Myometrial cell (primary cell): ENCODE data around the gene BATF2. TPM values are rescaled to one million over a fixed set of nuclear protein-coding genes. Genes with fewer than 3 reads are reported as not detected.

Source experiments
- total RNA-seq: library from RNA; depleted of rRNA; stranded (reverse); fragments of >200 nt; gene quantifications from 2 replicates; pipeline ENCODE4 v1.2.3, GENCODE V29; 2015

Gene BATF2, protein sequence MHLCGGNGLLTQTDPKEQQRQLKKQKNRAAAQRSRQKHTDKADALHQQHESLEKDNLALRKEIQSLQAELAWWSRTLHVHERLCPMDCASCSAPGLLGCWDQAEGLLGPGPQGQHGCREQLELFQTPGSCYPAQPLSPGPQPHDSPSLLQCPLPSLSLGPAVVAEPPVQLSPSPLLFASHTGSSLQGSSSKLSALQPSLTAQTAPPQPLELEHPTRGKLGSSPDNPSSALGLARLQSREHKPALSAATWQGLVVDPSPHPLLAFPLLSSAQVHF
- total RNA-seq: 1.2 and 4.9 TPM in 2 replicates

DNA sequence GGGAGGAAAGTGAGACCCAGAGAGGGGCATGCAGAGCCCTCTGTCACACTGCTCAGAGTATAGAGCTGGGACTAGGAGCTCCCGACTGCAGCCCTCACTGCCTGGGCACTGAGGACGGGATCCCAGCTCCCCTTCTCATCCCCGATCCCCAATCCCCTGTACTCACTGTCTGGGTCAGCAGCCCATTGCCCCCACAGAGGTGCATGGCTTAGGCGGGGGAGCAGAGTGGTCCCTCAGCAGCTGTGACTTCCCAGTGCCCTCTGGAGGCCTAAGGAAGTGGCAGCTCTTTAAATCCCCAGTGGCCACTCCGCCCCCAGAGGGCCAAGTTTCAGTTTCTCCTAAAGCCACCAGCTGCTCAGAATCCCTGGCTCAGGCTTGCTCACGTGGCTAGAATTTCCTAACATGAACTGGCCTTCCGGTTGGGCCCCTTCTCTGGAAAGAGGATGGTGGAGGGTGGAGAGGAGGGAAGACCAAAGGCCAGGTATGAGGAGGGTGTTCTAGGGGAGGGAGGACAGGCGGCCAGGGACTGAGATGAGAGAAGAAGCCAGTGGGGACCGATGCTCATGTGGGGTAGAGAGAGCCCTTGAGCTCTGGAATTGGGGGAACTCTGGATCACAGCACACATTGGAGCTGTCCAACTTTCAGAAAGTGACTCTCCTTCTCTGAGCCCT lies at the start of gene BATF2:
BATF2 (minus strand) TSS at position 262 of the 671 bp plus-strand sequence; CDS start at position 205, 57 bp downstream.

DNA sequence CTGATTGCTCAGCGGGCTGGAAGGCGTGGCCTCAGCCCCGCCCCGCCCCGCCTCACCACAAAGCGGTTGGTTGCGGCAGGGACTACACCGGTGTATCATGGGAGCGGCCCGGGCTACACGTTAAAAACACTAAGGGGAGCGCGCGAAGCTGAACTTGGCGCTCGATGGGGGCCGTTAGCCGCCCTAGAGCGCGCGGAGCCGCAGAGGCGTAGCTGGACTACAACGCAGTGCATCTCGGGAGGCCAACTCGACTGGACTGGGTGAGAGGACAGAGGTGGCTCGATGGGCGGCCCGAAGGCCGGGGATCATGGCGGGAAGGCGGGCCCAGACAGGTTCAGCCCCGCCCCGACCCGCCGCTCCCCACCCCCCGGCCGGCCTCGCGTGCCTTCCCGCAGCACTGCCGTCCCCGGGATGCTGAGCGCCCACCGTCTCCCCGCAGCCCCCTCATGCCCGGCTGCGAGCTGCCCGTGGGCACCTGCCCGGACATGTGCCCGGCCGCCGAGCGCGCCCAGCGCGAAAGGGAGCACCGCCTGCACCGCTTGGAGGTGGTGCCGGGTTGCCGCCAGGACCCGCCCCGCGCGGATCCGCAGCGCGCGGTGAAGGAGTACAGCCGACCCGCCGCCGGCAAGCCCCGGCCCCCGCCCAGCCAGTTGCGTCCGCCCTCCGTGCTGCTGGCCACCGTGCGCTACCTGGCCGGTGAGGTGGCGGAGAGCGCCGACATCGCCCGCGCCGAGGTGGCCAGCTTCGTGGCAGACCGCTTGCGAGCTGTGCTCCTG lies 44.3 kb upstream of the BATF2 start, which contains the start of gene SAC3D1:
SAC3D1 (plus strand) TSS at position 364 of the 776 bp plus-strand sequence; CDS start at position 447, 83 bp downstream.

DNA sequence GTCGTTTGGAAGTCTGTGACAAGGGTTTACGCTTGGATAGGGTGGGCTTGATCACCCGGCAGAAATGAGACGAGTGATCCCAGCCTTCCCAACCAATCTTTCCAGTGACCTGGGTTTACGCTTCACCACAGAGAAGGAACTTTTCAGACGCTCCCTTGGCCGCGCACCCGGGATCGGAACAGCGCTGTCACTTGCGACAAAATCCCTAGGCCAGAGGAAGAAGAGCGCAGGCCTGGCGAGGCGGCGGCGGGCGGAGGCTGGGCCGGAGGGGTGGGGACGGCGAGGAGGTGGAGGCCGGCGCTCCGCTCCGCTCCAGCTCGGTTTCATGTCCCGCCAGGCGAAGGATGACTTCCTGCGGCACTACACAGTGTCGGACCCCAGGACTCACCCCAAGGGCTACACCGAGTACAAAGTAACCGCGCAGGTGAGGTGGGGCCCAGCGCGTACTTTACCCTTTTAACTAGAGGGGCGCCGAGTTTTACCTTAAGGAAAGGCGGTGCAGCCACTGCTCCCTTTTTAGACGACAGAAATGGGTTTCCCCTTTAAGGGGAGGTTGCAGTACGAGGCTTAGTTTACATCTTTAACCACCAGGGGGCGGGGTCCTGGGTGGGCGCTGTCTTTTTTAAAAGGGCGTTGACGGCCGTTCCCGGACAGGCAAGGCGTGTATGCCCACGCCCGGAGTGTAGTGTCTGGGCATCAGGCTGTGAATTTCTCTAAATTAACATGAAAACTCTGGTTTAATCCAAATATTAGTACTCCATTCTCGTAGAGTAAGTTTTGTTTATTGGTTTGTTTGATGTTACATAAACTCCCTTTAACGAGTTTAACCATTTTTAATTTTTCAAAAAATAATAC lies 30.7 kb upstream of the BATF2 start, which contains the start of gene SNX15:
SNX15 (plus strand) TSS at position 227 of the 855 bp plus-strand sequence; CDS start at position 326, 99 bp downstream.

DNA sequence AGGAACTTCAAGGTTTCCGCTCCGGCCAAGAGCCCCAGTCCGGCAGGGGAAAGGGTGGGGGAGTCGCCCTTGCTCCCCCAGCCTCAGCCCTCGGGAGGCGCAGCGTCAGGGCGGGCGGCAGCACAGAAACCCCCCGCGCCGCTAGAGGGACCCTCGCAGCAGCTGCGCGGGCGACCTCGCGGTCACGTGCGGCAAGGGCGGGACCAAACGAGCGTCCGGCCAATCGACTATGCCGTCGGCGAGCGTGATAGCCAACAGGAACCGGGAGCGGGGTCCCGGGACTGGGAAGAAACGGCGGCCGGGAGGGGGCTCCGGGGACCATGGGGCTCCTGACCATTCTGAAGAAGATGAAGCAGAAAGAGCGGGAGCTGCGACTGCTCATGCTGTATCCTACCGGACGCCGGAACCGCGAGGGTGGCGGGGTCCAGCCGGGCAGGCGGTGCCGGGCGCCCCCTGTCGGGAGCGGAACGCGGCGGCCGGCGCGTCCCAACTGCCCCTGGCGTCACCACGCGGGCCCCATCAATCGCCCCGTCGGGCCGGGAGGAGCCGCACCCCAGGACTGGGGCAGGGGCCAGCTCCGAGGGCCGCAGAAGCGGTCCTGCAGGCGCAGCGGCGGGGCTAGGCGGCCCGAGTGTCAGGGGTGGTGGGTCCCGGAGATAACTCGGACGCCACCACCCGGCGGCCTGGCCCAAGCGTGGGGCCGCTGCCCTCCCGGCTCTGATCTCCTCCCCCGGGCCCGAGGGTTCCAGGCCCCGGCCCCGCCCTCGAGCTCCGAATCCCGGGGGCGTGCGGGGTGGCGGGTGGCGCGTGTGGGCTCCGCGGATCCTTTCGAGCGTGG lies 17.3 kb upstream of the BATF2 start, which contains the start of gene ARL2:
ARL2 (plus strand) TSS at position 273 of the 838 bp plus-strand sequence; CDS start at position 321, 48 bp downstream.

DNA sequence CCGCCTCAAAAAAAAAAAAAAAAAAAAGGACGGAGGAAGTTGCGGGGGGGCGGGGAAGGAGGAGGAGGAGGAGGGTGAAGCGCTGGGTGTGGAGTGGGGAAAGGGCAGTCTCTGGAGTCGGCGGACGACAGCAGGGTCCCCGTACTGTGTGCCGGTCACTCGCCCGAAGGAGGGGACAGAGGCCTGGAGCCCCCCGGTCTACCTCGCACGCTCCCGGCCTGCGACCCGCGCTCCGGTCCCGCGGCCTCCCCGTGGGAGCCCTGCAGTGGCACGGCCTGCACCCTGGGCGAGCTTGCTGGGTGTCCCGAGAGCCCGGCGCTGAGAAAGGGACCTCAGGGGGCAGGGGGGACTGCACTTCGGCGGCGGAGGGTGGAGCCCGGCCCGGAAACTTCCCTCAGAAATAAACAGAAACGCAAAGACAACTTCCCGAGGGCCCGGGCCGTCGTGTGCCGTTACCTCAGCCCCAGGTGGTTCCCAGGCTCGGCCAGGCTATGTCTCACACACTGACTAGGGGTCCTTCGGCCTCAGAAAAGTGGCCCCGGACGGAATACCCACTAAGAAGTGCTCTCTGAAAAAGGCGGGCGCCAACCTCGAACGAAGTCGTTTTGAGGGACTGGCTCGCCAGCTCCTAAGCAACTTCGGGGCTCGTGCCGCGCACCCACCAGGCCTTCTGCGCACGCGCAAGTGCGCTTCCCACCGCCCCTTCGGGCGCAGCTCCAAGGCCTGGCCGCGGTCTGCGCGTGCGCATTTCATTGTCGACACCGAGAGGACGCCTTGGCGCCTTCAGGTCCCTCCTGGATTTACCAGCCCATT lies 25.1 kb downstream of the BATF2 start, which contains the start of gene MAJIN:
MAJIN (minus strand) TSS at position 688 of the 813 bp plus-strand sequence. CDS start 12,703 bp downstream, outside the sequence.

Other genes with a start within 250 kb of the BATF2 start
- 0.18 and 1.2 TPM in 2 replicates for gene PYGM, start 237.0 kb downstream of the BATF2 start, total RNA-seq
- gene SF1, start 218.4 kb downstream of the BATF2 start, total RNA-seq: 93.1 and 124 TPM in 2 replicates
- 20.7 and 40.1 TPM in 2 replicates for gene MAP4K2, start 193.8 kb downstream of the BATF2 start, total RNA-seq
- 21.6 and 23.4 TPM in 2 replicates for gene MEN1, start 186.4 kb downstream of the BATF2 start, total RNA-seq
- 0.18 and 0.29 TPM in 2 replicates for gene CDC42BPG, start 152.3 kb downstream of the BATF2 start, total RNA-seq
- gene EHD1, start 118.3 kb downstream of the BATF2 start, total RNA-seq: 99.8 and 161 TPM in 2 replicates
- 22.7 and 27.4 TPM in 2 replicates for gene ATG2A, start 79.8 kb downstream of the BATF2 start, total RNA-seq
- gene PPP2R5B, start 72.3 kb downstream of the BATF2 start, total RNA-seq: 14.9 and 20.8 TPM in 2 replicates
- not detected in 2 replicates for gene GPHA2, start 61.1 kb downstream of the BATF2 start, total RNA-seq
- gene MAJIN, start 24.9 kb downstream of the BATF2 start, total RNA-seq: not detected in 2 replicates
- 128 and 169 TPM in 2 replicates for gene ARL2, start 17.2 kb upstream of the BATF2 start, total RNA-seq
- 16.3 and 19.0 TPM in 2 replicates for gene SNX15, start 30.5 kb upstream of the BATF2 start, total RNA-seq
- gene SAC3D1, start 44.2 kb upstream of the BATF2 start, total RNA-seq: 19.5 and 34.0 TPM in 2 replicates
- 71.2 and 99.7 TPM in 2 replicates for gene NAALADL1, start 61.6 kb upstream of the BATF2 start, total RNA-seq
- 13.5 and 16.4 TPM in 2 replicates for gene CDCA5, start 87.1 kb upstream of the BATF2 start, total RNA-seq
- gene ZFPL1, start 87.3 kb upstream of the BATF2 start, total RNA-seq: 65.7 and 86.8 TPM in 2 replicates
- 189 and 192 TPM in 2 replicates for gene VPS51, start 99.2 kb upstream of the BATF2 start, total RNA-seq
- 33.7 and 63.1 TPM in 2 replicates for gene TM7SF2, start 114.9 kb upstream of the BATF2 start, total RNA-seq
- gene ZNHIT2, start 120.7 kb upstream of the BATF2 start, total RNA-seq: 14.4 and 14.9 TPM in 2 replicates
- 391 and 430 TPM in 2 replicates for gene FAU, start 125.2 kb upstream of the BATF2 start, total RNA-seq
- 95.3 and 98.3 TPM in 2 replicates for gene MRPL49, start 125.3 kb upstream of the BATF2 start, total RNA-seq
- 23.2 and 26.5 TPM in 2 replicates for gene SYVN1, start 137.5 kb upstream of the BATF2 start, total RNA-seq
- gene SPDYC, start 173.3 kb upstream of the BATF2 start, total RNA-seq: not detected in 2 replicates
- 216 and 233 TPM in 2 replicates for gene CAPN1, start 185.0 kb upstream of the BATF2 start, total RNA-seq